Neural crest cell (in vitro differentiated cells): ENCODE results near the gene ITPR1. TPM values are rescaled to one million over a fixed set of nuclear protein-coding genes. Genes with fewer than 3 reads are reported as not detected.

ENCODE experiments used
- DNase-seq: peaks from one replicate; pipeline ENCODE4 v3.0.0; 2021; ENCODE audit warnings: low read depth, mixed read lengths, low spot score
- H3K27ac Mint-ChIP-seq: one replicate; pipeline ENCODE4 v1.8.0; 2021; ENCODE audit warnings: mild to moderate bottlenecking, mixed read lengths; ENCODE audit not compliant: unreplicated experiment
- H3K27me3 Mint-ChIP-seq: 2 replicates; pipeline ENCODE4 v1.8.0; 2021; ENCODE audit warnings: low read depth, mild to moderate bottlenecking, mixed read lengths
- H3K36me3 Mint-ChIP-seq: 2 replicates; pipeline ENCODE4 v1.8.0; 2021; ENCODE audit warnings: low read depth, mild to moderate bottlenecking, mixed read lengths
- H3K4me1 Mint-ChIP-seq: 2 replicates; pipeline ENCODE4 v1.8.0; 2021; ENCODE audit warnings: mixed read lengths
- H3K4me3 Mint-ChIP-seq: one replicate; pipeline ENCODE4 v1.8.0; 2021; ENCODE audit warnings: mild to moderate bottlenecking, mixed read lengths
- H3K9me3 Mint-ChIP-seq: 2 replicates; pipeline ENCODE4 v1.8.0; 2021; ENCODE audit warnings: mixed read lengths
- total RNA-seq: library from RNA; stranded (reverse); gene quantifications from 2 replicates; pipeline ENCODE4 v1.2.1, GENCODE V29; 2021
- TF ChIP-seq, protein P1 (sequence below): fragments of 200-600 bp; sonication (generic); conservative IDR thresholded peaks from 2 replicates; pipeline ENCODE4 v1.5.0; 2021; ENCODE audit warnings: antibody characterized with exemption, mild to moderate bottlenecking

ITPR1 gene
- total RNA-seq, 1 donor from 2014 or later, result 4.8 TPM

DNA sequence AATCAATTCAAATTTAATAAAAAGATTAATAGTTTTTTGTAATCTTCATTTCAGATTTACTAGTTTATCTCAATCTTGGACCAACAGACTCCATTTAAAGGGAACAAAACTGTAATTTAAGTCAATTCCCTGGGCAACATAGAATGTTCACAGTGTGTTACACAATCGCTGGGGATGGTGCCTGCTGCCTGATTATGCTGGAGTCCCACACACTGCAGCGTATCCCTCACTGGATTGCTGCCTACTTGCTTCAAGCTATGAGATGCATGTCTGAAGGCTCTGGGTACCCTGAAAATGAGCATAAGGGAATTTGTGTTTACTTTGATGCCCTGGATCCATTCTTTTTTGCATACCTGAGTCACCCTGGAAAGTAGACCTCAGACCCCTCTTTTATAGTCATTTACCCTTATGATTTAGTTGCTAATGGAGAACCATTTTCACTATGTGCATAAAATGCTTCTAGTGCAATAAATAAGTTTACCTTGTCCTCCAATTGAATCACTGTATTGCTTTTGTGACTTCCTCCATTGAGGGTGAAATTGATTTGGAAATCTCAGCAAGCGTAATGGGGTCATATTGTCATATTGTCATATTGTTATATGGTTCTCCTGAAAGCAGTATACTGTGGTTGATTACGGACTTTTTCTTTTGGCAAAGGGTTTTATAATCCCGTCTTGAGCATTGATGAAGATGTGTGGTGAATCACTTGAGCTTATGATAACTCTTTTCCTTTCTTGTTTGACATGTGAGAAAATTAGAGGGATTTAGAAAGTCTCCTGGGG, 35.9 kb downstream of the ITPR1 start:
- no peak for DNase-seq
- H3K4me3 Mint-ChIP-seq, result no peak overlapping the region
- H3K27me3 Mint-ChIP-seq, result no peaks in the 10 kb centered on the region
- peaks cover 15% of the 10 kb centered on the region for H3K4me1 Mint-ChIP-seq
- no peaks in the 10 kb centered on the region for H3K36me3 Mint-ChIP-seq
- H3K27ac Mint-ChIP-seq, result no peak overlapping the region
- TF ChIP-seq, protein P1, sequence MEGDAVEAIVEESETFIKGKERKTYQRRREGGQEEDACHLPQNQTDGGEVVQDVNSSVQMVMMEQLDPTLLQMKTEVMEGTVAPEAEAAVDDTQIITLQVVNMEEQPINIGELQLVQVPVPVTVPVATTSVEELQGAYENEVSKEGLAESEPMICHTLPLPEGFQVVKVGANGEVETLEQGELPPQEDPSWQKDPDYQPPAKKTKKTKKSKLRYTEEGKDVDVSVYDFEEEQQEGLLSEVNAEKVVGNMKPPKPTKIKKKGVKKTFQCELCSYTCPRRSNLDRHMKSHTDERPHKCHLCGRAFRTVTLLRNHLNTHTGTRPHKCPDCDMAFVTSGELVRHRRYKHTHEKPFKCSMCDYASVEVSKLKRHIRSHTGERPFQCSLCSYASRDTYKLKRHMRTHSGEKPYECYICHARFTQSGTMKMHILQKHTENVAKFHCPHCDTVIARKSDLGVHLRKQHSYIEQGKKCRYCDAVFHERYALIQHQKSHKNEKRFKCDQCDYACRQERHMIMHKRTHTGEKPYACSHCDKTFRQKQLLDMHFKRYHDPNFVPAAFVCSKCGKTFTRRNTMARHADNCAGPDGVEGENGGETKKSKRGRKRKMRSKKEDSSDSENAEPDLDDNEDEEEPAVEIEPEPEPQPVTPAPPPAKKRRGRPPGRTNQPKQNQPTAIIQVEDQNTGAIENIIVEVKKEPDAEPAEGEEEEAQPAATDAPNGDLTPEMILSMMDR, result no peak
- H3K9me3 Mint-ChIP-seq, result no peaks in the 10 kb centered on the region

DNA sequence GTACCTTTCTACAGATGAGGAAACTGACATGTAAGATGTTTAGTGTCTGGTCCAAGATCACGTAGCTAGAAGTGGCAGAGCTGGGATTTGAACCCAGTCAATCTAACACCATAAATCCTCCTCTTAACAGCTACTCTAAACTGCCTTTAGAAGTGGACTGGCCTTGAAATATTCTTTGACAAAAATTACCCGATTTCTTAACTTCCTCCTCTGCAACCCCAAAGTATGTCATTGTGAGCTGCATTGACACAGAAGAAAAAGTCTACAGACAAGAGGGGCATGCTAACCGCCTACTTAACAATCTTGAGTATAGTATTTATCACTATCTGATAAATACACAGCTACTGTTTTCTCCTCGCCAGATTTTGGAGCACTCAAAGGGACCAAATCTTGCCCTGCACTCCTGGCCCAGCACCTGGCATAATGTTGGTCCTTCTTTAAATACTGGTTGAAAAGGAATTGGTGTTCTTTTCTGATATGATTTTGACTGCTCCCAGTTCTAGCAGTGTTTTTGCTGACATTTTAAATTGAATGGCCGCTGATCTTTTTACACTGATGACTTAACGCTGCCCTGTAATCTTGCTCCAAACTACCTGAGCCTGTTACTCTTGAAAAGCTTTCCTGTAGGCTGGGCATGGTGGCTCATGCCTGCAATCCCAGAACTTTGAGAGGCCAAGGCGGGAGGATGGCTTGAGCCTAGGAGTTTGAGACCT, 36.9 kb downstream of the ITPR1 start:
- peaks cover 22% of the 10 kb centered on the region for H3K4me1 Mint-ChIP-seq
- no peaks in the 10 kb centered on the region for H3K27me3 Mint-ChIP-seq
- no peak overlapping the region for H3K4me3 Mint-ChIP-seq
- no peak overlapping the region for H3K27ac Mint-ChIP-seq
- no peak for DNase-seq
- no peaks in the 10 kb centered on the region for H3K36me3 Mint-ChIP-seq
- TF ChIP-seq, protein P1, result no peak
- H3K9me3 Mint-ChIP-seq, result no peaks in the 10 kb centered on the region

DNA sequence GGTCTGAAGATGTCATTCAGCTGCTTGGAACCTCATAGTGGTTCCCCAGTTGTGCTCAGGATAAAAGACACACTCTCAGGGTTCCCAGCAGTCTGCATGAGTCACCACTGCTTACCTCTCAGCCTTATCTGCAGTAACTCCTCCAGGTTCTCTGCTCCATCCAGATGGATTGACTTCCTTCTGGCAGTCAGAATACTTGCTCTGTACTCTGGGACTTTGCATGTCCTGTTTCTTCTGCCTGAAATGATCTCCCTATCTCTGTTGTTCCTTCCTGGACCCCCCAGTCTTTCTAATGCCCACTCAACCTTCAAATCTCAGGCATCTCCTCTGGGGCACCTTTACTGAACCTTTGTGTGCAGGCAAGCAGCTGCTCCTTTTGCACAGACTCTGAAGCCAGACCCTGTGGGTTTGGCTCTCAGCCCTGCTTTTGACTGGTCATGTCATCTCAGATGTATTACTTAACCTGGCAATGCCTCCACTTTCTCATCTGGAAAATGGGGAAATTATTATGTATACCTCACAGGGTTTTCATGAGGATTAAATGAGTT, 38.4 kb downstream of the ITPR1 start:
- TF ChIP-seq, protein P1, result no peak
- Mint-ChIP-seq H3K36me3 (no peaks in the 10 kb centered on the region), H3K4me1 (peaks cover 22% of the 10 kb centered on the region), H3K4me3 (no peak overlapping the region), H3K27ac (no peak overlapping the region), H3K9me3 (peaks cover 3% of the 10 kb centered on the region), H3K27me3 (no peaks in the 10 kb centered on the region)
- no peak for DNase-seq

DNA sequence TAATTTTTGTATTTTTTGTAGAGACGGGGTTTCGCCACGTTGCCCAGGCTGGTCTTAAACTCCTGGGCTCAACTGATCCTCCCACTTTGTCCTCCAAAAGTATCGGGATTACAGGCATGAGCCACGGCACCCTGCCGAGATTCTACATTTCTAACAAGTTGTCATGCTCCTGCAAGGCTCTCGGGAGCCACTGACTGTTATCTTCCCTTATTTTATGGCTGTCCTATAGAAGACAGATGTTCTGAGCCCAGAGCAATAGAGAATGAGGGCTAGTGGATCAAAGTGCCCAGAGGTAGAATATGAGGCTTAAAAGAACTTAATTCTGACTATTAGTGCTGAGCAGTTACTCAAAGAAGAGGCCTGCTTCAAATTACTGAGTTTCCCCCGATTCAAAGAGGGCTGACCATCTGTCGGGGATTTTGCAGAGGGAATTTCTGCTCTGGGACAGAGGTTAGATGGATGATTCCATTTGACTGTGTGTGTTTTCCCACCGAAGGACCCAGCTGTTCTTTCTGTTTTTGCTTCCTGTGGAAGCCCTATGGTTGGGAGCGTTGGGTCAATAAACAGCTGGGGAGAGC, 39.5 kb downstream of the ITPR1 start:
- peaks cover 10% of the 10 kb centered on the region for H3K9me3 Mint-ChIP-seq
- H3K4me3 Mint-ChIP-seq, result no peak overlapping the region
- no peak overlapping the region for H3K27ac Mint-ChIP-seq
- H3K27me3 Mint-ChIP-seq, result no peaks in the 10 kb centered on the region
- peaks cover 2% of the 10 kb centered on the region for H3K36me3 Mint-ChIP-seq
- no peak for DNase-seq
- H3K4me1 Mint-ChIP-seq, result peaks cover 22% of the 10 kb centered on the region
- TF ChIP-seq, protein P1, result no peak
